ENCODE measurements around the gene ATP2A3.

Gene ATP2A3

DNA sequence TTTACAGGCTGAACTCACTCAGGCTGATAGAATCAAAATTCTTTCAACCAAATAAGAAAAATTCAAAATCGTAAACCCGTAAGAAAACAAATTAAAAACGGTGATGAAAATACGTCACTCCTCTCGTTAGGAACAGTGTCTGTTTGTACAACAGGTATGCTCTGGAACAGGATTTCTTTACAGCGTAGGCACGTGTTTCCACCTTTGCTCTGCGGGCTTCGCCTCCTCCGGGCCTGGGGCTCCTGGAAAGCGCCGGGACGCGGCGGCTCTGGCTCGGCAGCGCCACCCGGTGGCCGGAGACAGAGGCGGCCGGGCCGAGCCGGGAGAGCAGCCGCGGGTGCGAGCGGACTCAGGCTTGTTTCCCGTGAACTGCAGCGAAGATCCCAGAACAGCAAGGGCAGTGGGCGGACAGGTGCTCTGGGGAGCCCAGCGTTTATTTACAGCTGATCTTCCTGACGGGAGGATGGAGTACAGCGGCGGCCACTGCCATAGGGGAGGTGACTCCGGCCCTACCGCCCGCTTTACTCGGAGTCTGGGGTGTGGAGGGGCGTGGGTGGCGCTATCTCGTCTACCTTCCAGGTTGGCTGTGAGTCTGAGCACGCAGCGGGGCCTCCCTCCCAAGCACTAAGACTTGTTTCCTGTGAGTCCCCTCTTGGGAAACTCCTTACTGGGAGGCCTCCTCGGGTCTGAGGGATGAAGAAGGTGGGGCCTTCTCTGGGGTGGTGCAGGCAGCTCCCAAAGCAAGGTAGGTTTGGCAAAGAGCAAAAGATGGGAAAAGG lies 40.5 kb upstream of the ATP2A3 start:
- peaks cover 40 to 47% of the 10 kb centered on the region in 2 donors for H3K36me3 ChIP-seq (ENCODE audit: control insufficient read depth in 1 of 2, insufficient read depth in 2 of 2, low read length in 2 of 2)
- H3K27ac ChIP-seq (ENCODE audit: low read depth, low read length) = peak overlapping the region; percentile 30
- H3K9me3 ChIP-seq (ENCODE audit: control insufficient read depth in 1 of 2, low read length in 2 of 2) = no peaks in the 10 kb centered on the region
- H3K4me1 ChIP-seq (ENCODE audit: control insufficient read depth in 1 of 2, insufficient read depth in 2 of 2, low read length in 2 of 2) = peaks cover 18 to 35% of the 10 kb centered on the region in 2 donors
- no peak overlapping the region for H3K4me3 ChIP-seq (ENCODE audit: low read depth in 1 of 2, low read length in 2 of 2)
- H3K27me3 ChIP-seq (ENCODE audit: control insufficient read depth in 1 of 2, insufficient read depth in 2 of 2, low read length in 2 of 2) = no peaks in the 10 kb centered on the region
- peak overlapping the region; percentile 20 to 24 for H3K9ac ChIP-seq (ENCODE audit: low read depth in 1 of 2, low read length in 2 of 2)

DNA sequence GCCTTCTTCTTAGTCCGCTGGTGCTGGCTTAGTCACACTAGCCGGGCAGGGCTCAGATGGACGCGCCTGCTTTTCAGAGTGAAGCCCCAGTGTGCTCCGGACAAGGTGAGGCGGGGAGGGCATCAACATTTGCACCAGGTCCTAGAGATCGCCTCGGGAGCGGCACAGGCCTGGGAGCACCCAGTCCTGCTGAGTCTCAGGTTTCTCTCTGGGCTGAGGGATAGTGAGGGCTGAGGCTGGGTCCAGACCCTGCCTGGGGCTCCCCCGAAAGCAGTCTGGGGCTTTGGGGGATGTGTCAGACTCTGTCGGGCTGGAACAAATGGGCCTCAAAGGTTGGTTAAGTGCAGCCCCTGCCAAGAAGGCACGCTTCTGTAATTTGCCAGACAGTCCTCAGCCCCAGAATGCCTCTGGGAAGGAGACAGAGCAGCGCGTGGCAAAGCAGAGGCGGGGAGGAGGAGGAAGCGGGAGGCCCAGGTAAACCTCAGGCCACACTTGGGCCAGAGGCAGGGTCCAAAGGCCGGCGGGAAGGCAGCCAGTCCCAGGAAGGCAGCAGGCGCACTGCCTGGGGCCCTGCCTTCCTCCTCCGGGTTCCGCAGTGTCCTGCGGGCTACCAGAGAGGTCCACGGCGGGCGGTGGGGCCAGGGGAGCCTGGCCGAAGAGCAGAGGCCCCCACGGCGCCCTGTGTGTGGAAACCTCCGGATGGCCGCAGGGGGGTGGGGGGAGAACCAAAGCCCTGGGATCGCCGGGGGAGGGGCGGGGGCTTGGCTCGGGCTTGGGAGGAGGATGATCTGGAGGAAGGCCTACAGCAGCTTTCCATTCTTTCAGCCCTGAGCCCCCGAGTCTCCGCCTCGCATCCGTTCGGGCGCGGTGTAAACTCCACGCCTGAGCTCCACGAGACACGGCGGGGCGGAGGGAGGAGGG lies 39.5 kb upstream of the ATP2A3 start:
- Histone ChIP-seq H3K4me1 (ENCODE audit: control insufficient read depth in 1 of 2, insufficient read depth in 2 of 2, low read length in 2 of 2) (peaks cover 18 to 32% of the 10 kb centered on the region in 2 donors), H3K4me3 (ENCODE audit: low read depth in 1 of 2, low read length in 2 of 2) (no peak overlapping the region), H3K9ac (ENCODE audit: low read depth in 1 of 2, low read length in 2 of 2) (peak overlapping the region; percentile 51 to 54), H3K36me3 (ENCODE audit: control insufficient read depth in 1 of 2, insufficient read depth in 2 of 2, low read length in 2 of 2) (peaks cover 30 to 37% of the 10 kb centered on the region in 2 donors), H3K27ac (ENCODE audit: low read depth, low read length) (peak overlapping the region; percentile 63), H3K9me3 (ENCODE audit: control insufficient read depth in 1 of 2, low read length in 2 of 2) (no peaks in the 10 kb centered on the region), H3K27me3 (ENCODE audit: control insufficient read depth in 1 of 2, insufficient read depth in 2 of 2, low read length in 2 of 2) (no peaks in the 10 kb centered on the region)

DNA sequence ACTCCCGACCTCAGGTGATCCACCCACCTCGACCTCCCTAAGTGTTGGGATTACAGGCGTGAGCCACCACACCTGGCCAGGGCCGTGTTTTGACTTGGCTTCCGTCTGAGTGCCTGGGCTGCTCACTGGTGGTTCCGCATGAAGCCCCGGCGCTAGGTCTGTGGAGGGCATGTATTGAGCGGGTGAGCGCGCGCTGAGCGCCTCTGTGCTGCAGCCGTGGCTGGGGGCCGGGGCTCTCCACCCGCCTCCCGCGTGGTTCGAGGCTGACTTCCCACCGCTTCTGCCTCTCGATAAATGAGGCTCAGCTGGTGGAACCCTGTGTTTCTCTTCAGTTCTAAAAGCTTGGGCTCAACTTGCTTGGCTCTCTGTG lies 38.9 kb upstream of the ATP2A3 start:
- no peak overlapping the region for H3K4me3 ChIP-seq (ENCODE audit: low read depth in 1 of 2, low read length in 2 of 2)
- peaks cover 24 to 31% of the 10 kb centered on the region in 2 donors for H3K36me3 ChIP-seq (ENCODE audit: control insufficient read depth in 1 of 2, insufficient read depth in 2 of 2, low read length in 2 of 2)
- peak overlapping the region; percentile 63 for H3K27ac ChIP-seq (ENCODE audit: low read depth, low read length)
- no peaks in the 10 kb centered on the region for H3K27me3 ChIP-seq (ENCODE audit: control insufficient read depth in 1 of 2, insufficient read depth in 2 of 2, low read length in 2 of 2)
- H3K4me1 ChIP-seq (ENCODE audit: control insufficient read depth in 1 of 2, insufficient read depth in 2 of 2, low read length in 2 of 2) = peaks cover 18 to 32% of the 10 kb centered on the region in 2 donors
- no peaks in the 10 kb centered on the region for H3K9me3 ChIP-seq (ENCODE audit: control insufficient read depth in 1 of 2, low read length in 2 of 2)
- H3K9ac ChIP-seq (ENCODE audit: low read depth in 1 of 2, low read length in 2 of 2) = peak overlapping the region in 1 of 2 donors; percentile 51

DNA sequence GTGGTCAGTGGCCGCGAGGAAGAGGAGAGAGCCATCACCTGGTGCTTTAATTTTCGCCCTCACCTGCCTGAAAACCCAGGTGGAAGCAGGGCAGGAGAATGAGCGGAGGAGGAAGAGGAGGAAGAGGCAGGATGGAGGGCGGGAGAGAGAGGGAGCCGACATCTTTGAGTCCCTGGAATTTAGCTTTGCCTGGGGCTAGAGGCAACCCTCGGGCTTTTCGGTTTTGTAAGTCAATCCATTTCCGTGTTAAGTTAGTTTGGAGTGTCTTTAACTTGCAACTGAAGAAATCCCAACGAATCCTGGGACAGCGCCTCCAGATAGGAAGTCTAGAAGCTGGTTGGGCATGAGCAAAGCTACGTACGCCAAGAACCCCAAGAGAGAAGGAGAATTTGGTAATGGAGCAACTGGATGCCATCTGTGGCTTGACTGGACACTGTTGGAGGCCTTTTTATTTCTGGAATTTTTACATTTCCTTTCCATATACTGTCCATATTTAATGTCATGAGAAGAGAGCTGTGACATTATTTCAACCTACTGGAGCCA lies 36.9 kb upstream of the ATP2A3 start:
- peaks cover 4 to 11% of the 10 kb centered on the region in 2 donors for H3K36me3 ChIP-seq (ENCODE audit: control insufficient read depth in 1 of 2, insufficient read depth in 2 of 2, low read length in 2 of 2)
- H3K4me1 ChIP-seq (ENCODE audit: control insufficient read depth in 1 of 2, insufficient read depth in 2 of 2, low read length in 2 of 2) = peaks cover 18 to 26% of the 10 kb centered on the region in 2 donors
- no peaks in the 10 kb centered on the region for H3K27me3 ChIP-seq (ENCODE audit: control insufficient read depth in 1 of 2, insufficient read depth in 2 of 2, low read length in 2 of 2)
- H3K4me3 ChIP-seq (ENCODE audit: low read depth in 1 of 2, low read length in 2 of 2) = no peak overlapping the region
- no peak overlapping the region for H3K27ac ChIP-seq (ENCODE audit: low read depth, low read length)
- no peaks in the 10 kb centered on the region for H3K9me3 ChIP-seq (ENCODE audit: control insufficient read depth in 1 of 2, low read length in 2 of 2)
- no peak overlapping the region for H3K9ac ChIP-seq (ENCODE audit: low read depth in 1 of 2, low read length in 2 of 2)

DNA sequence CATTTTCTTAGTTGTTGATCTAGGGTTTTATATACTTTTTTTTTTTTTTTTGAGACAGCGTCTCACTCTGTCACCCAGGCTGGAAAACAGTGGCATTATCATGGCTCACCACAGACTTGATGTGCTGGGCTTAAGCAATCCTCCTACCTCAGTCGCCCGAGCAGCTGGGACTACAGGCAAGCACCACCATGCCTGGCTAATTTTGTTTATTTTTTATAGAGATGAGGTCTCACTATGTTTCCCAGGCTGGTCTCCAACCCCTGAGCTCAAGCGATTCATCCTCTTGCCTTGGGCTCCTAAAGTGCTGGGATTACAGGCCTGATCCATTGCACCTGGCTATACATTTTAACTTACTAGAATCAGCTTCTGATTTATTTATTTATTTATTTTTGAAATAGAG lies 34.2 kb upstream of the ATP2A3 start:
- Histone ChIP-seq H3K4me1 (ENCODE audit: control insufficient read depth in 1 of 2, insufficient read depth in 2 of 2, low read length in 2 of 2) (peaks cover 5 to 6% of the 10 kb centered on the region in 2 donors), H3K9ac (ENCODE audit: low read depth in 1 of 2, low read length in 2 of 2) (no peak overlapping the region), H3K27ac (ENCODE audit: low read depth, low read length) (no peak overlapping the region), H3K9me3 (ENCODE audit: control insufficient read depth in 1 of 2, low read length in 2 of 2) (no peaks in the 10 kb centered on the region), H3K27me3 (ENCODE audit: control insufficient read depth in 1 of 2, insufficient read depth in 2 of 2, low read length in 2 of 2) (no peaks in the 10 kb centered on the region), H3K36me3 (ENCODE audit: control insufficient read depth in 1 of 2, insufficient read depth in 2 of 2, low read length in 2 of 2) (no peaks in the 10 kb centered on the region), H3K4me3 (ENCODE audit: low read depth in 1 of 2, low read length in 2 of 2) (no peak overlapping the region)

DNA sequence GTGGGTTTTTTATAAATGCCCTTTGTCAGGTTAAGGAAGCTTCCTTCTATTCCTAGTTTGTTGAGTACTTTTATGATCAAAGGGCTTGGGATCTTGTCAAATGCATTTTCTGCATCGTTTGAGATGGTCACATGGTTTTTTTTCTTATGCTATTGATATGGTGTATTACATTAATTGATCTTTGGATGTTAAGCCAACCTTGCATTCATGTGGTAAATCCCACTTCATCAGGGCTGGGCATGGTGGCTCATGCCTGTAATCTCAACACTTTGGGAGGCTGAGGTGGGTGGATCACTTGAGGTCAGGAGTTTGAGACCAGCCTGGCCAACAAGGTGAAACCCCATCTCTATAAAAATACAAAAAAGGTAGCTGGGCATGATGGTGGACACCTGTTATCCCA lies 30.8 kb upstream of the ATP2A3 start:
- H3K27ac ChIP-seq (ENCODE audit: low read depth, low read length) = no peak overlapping the region
- H3K9me3 ChIP-seq (ENCODE audit: control insufficient read depth in 1 of 2, low read length in 2 of 2) = no peaks in the 10 kb centered on the region
- no peak overlapping the region for H3K4me3 ChIP-seq (ENCODE audit: low read depth in 1 of 2, low read length in 2 of 2)
- no peaks in the 10 kb centered on the region for H3K4me1 ChIP-seq (ENCODE audit: control insufficient read depth in 1 of 2, insufficient read depth in 2 of 2, low read length in 2 of 2)
- no peaks in the 10 kb centered on the region for H3K27me3 ChIP-seq (ENCODE audit: control insufficient read depth in 1 of 2, insufficient read depth in 2 of 2, low read length in 2 of 2)
- H3K36me3 ChIP-seq (ENCODE audit: control insufficient read depth in 1 of 2, insufficient read depth in 2 of 2, low read length in 2 of 2) = no peaks in the 10 kb centered on the region
- H3K9ac ChIP-seq (ENCODE audit: low read depth in 1 of 2, low read length in 2 of 2) = no peak overlapping the region

DNA sequence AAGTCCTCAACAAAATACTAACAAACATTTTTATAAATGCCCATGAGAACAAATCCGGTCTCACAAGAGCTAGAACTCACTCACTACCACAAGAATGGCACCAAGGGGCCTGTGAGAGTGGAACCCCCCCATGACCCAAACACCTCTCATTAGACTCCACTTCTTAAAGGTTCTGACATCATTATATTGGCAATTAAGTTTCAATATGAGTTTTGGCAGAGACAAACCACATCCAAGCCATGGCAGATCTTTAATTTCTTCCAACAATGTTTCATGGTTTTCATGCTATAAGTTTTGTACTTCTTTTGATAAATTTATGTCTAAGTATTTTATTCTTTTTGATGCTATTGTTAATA lies 30.0 kb upstream of the ATP2A3 start:
- Histone ChIP-seq H3K9ac (ENCODE audit: low read depth in 1 of 2, low read length in 2 of 2) (no peak overlapping the region), H3K27ac (ENCODE audit: low read depth, low read length) (no peak overlapping the region)

DNA sequence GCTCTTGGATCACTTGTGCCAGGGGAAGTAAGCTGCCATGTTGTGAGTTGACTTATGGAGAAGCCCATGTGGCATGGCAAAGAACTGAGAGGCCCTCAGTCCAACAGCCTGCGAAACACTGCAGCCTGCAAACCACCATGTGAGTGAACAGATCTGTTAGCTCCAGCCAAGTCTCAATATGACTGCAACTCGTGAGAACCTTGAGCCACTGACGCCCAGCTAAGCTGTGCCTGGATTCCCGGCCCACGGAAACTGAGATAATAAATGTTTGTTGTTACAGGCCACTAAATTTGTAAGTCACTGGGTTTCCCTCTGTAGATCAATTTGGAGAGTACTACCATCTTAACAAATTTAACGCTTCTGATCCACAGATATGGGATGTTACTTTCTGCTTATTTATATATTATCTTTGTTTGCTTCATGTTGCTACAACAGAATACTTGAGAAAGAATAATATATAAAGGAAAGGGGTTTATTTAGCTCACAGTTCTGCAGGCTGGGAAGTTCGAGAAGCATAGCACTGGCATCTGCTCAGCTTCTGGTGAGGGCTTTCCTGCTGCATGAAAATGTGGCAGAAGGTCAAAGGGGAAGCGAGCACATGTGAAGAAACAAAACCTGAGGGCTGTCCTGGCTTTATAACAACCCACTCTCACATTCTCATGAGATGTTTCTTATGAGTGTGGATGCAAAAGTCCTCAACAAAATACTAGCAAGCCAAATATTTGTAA lies 29.4 kb upstream of the ATP2A3 start:
- no peak overlapping the region for H3K4me3 ChIP-seq (ENCODE audit: low read depth in 1 of 2, low read length in 2 of 2)
- H3K36me3 ChIP-seq (ENCODE audit: control insufficient read depth in 1 of 2, insufficient read depth in 2 of 2, low read length in 2 of 2) = no peaks in the 10 kb centered on the region
- H3K9me3 ChIP-seq (ENCODE audit: control insufficient read depth in 1 of 2, low read length in 2 of 2) = no peaks in the 10 kb centered on the region
- H3K27ac ChIP-seq (ENCODE audit: low read depth, low read length) = no peak overlapping the region
- H3K4me1 ChIP-seq (ENCODE audit: control insufficient read depth in 1 of 2, insufficient read depth in 2 of 2, low read length in 2 of 2) = no peaks in the 10 kb centered on the region
- H3K27me3 ChIP-seq (ENCODE audit: control insufficient read depth in 1 of 2, insufficient read depth in 2 of 2, low read length in 2 of 2) = no peaks in the 10 kb centered on the region
- H3K9ac ChIP-seq (ENCODE audit: low read depth in 1 of 2, low read length in 2 of 2) = no peak overlapping the region

More for the DNA sequence above, 30.0 kb upstream of the ATP2A3 start:
- Histone ChIP-seq H3K4me3 (ENCODE audit: low read depth in 1 of 2, low read length in 2 of 2) (no peak overlapping the region), H3K9me3 (ENCODE audit: control insufficient read depth in 1 of 2, low read length in 2 of 2) (no peaks in the 10 kb centered on the region), H3K36me3 (ENCODE audit: control insufficient read depth in 1 of 2, insufficient read depth in 2 of 2, low read length in 2 of 2) (no peaks in the 10 kb centered on the region), H3K27me3 (ENCODE audit: control insufficient read depth in 1 of 2, insufficient read depth in 2 of 2, low read length in 2 of 2) (no peaks in the 10 kb centered on the region), H3K4me1 (ENCODE audit: control insufficient read depth in 1 of 2, insufficient read depth in 2 of 2, low read length in 2 of 2) (no peaks in the 10 kb centered on the region)

DNA sequence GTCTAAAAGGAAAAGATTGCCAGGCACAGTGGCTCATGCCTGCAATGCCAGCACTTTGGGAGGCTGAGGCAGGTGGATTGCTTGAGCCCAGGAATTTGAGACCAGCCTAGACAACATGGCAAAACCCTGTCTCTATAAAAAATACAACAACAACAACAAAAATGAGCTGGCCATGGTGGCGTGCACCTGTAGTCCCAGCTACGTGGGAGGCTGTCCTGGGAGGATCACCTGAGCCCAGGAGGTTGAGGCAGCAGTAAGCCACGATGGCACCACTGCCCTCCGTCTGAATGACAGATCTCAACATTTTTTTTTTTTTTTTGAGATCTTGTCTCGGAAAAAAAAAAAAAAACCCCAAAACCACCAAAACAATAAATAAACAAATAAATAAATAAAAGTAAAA lies 28.1 kb upstream of the ATP2A3 start:
- no peaks in the 10 kb centered on the region for H3K4me1 ChIP-seq (ENCODE audit: control insufficient read depth in 1 of 2, insufficient read depth in 2 of 2, low read length in 2 of 2)
- H3K9me3 ChIP-seq (ENCODE audit: control insufficient read depth in 1 of 2, low read length in 2 of 2) = no peaks in the 10 kb centered on the region
- H3K4me3 ChIP-seq (ENCODE audit: low read depth in 1 of 2, low read length in 2 of 2) = no peak overlapping the region
- no peak overlapping the region for H3K27ac ChIP-seq (ENCODE audit: low read depth, low read length)
- H3K36me3 ChIP-seq (ENCODE audit: control insufficient read depth in 1 of 2, insufficient read depth in 2 of 2, low read length in 2 of 2) = no peaks in the 10 kb centered on the region
- H3K9ac ChIP-seq (ENCODE audit: low read depth in 1 of 2, low read length in 2 of 2) = no peak overlapping the region
- H3K27me3 ChIP-seq (ENCODE audit: control insufficient read depth in 1 of 2, insufficient read depth in 2 of 2, low read length in 2 of 2) = no peaks in the 10 kb centered on the region

All from duodenal mucosa (tissue), 2 donors.